ENCODE measurements around the gene ERP29.

The ERP29 gene

DNA sequence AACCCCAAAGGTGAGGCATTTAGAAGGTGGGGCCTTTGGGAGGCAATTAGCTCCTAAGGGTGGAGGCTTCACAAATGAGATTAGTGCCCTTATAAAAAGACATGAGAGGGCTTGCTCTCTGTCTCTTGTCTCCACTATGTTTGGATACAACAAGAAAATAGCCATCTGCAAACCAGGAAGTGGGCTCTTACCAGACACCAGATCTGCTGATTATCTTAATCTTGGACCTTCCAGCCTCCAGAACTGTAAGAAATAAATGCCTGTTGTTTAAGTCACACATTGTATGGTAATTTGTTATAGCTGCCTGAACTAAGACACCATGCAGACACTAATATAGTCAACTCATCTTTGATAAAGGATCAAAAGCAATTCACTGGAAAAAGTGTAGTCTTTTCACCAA lies 34.7 kb upstream of the ERP29 start:
- in situ Hi-C loops (cut with MboI; ENCODE audit: low sequenced_read_pairs, unreplicated experiment): no loop called here
- no peak for DNase-seq (ENCODE audit: low spot score)
- TF ChIP-seq CTCF (IDR thresholded peaks at IDR 0.05; ENCODE audit: borderline replicate concordance, control extremely low read depth, extremely low read depth, insufficient read depth, missing control alignments): no peak

DNA sequence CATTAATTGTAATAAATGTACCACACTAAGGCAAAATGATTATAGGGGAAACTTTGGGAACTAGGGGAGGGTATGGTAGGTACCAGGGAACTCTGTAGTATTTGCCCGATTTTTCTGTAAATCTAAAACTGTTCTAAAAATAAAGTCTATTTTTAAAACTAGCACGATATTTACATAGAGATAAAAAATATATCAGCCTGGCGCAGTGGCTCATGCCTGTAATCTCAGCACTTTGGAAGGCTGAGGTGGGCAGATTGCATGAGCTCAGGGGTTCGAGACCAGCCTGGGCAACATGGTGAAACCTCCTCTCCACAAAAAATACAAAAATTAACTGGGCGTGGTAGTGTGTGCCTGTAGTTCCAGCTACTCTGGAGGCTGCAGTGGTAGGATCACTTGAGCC lies 32.6 kb upstream of the ERP29 start:
- no peak for TF ChIP-seq CTCF (IDR thresholded peaks at IDR 0.05; ENCODE audit: borderline replicate concordance, control extremely low read depth, extremely low read depth, insufficient read depth, missing control alignments)
- in situ Hi-C loops (cut with MboI; ENCODE audit: low sequenced_read_pairs, unreplicated experiment): no loop called here
- no peak for DNase-seq (ENCODE audit: low spot score)

DNA sequence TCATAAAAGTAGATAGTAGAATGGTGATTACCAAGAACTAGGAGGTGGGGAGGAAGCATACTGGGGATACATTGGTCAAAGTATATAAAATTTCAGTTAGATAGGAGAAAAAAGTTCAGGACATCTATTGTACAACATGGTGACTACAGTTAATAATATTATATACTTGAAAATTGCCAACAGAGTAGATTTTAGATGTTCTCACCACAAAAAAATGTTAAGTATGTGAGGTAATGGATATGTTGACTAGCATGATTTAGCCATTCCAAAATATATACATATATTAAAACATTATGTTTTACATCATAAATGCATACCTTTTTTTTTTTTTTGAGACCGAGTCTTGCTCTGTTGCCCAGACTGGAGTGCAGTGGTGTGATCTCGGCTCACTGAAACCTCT lies 31.2 kb upstream of the ERP29 start:
- TF ChIP-seq CTCF (IDR thresholded peaks at IDR 0.05; ENCODE audit: borderline replicate concordance, control extremely low read depth, extremely low read depth, insufficient read depth, missing control alignments): no peak
- in situ Hi-C loops (cut with MboI; ENCODE audit: low sequenced_read_pairs, unreplicated experiment): no loop called here
- DNase-seq (ENCODE audit: low spot score): no peak

DNA sequence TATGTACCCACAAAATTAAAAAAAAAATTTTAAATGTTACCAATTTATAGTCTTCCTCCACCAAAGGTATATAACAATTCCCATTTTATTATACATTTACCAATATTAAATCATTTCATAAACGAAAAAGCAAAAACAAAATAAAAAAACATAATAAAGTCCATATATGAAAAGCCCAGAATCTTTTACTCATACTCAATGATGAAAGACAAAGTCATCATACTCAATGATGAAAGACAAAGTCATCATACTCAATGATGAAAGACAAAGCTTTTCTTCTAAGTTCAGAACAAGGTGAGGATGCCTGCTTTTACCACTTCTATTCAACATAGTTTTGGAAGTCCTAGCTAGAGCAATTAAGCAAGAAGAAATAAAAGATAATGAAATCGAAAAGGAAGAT lies 28.4 kb upstream of the ERP29 start:
- TF ChIP-seq CTCF (IDR thresholded peaks at IDR 0.05; ENCODE audit: borderline replicate concordance, control extremely low read depth, extremely low read depth, insufficient read depth, missing control alignments): no peak
- no peak for DNase-seq (ENCODE audit: low spot score)
- in situ Hi-C loops (cut with MboI; ENCODE audit: low sequenced_read_pairs, unreplicated experiment): no loop called here

DNA sequence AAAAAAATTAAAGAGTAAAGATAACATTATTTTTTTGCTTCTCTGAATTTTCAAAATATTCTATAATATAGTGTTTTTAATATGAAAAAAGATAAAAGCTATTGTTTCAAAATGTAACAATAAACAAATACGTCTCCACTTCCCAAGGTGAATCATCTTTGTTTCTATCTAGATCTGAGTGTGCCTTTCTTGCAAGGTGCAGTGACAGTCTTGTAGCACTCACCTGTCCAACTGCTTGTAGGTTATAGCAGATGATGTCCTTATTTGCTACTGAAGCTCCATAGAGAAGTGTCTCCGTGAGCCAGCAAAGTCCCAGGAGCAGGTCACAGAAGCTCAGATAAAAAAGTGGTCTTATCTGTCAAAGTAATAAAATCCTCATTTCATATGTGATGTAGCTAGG lies 21.7 kb upstream of the ERP29 start:
- in situ Hi-C loops (cut with MboI; ENCODE audit: low sequenced_read_pairs, unreplicated experiment): no loop called here
- DNase-seq (ENCODE audit: low spot score): no peak
- no peak for TF ChIP-seq CTCF (IDR thresholded peaks at IDR 0.05; ENCODE audit: borderline replicate concordance, control extremely low read depth, extremely low read depth, insufficient read depth, missing control alignments)

DNA sequence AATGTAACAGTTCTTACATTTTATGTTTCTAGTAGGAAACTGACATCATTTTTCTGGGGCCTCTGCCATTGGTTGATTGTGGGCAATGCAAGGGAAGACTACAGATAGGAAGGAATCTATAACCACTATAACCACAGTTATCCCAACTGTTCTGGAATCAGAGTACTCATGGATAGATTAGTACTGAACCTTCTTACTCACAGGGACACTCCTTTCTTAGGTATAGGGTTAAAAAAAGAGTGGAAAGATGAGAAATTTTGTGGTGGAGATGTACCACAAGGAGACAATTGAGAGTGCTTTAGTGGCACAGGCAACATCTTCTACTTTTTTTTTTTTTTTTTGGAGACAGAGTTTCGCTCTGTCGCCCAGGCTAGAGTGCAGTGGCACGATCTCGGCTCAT lies 21.3 kb upstream of the ERP29 start:
- DNase-seq (ENCODE audit: low spot score): no peak
- TF ChIP-seq CTCF (IDR thresholded peaks at IDR 0.05; ENCODE audit: borderline replicate concordance, control extremely low read depth, extremely low read depth, insufficient read depth, missing control alignments): no peak
- in situ Hi-C loops (cut with MboI; ENCODE audit: low sequenced_read_pairs, unreplicated experiment): no loop called here

DNA sequence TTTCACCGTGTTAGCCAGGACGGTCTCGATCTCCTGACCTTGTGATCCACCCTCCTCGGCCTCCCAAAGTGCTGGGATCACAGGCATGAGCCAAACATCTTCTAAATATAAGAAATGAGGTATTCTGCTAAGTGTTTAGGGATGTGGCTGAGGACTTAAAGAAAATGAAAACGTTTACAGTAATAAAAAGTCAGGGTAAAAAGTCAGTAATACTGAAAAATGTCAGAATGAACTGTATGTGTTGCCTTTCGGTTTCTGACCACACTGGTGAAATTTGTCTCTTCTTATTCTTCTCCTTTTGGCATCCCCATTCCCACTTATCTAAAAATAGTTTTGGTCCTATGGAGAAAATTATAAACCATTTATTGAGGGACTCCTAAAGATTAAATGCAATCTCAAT lies 20.8 kb upstream of the ERP29 start:
- in situ Hi-C loops (cut with MboI; ENCODE audit: low sequenced_read_pairs, unreplicated experiment): no loop called here
- DNase-seq (ENCODE audit: low spot score): peak; percentile 33
- no peak for TF ChIP-seq CTCF (IDR thresholded peaks at IDR 0.05; ENCODE audit: borderline replicate concordance, control extremely low read depth, extremely low read depth, insufficient read depth, missing control alignments)
